ENCODE data around the gene RALGPS2. TPM values are rescaled to one million over a fixed set of nuclear protein-coding genes. Genes with fewer than 3 reads are reported as not detected.

The RALGPS2 gene
- total RNA-seq, 5 donors from 2014 or later (not counting 1 experiment from before 2014, with no cell fraction given), result 11.2 to 17.5 (median 12.4) TPM

- Histone ChIP-seq H3K27me3 (replicated peaks in 1 of 2; ENCODE audit: control insufficient read depth in 2 of 2, extremely low read depth in 1 of 2, insufficient read depth in 2 of 2, low read length in 1 of 2) (peaks cover 0 to 2% of the 10 kb centered on the region in 2 experiments), H3K4me3 (ENCODE audit: control insufficient read depth in 1 of 2, extremely low read depth in 1 of 2, low read length in 1 of 2) (no peak overlapping the region), H3K27ac (ENCODE audit: low read length) (no peak overlapping the region), H3K9me3 (no peaks in the 10 kb centered on the region), H3K4me1 (ENCODE audit: control insufficient read depth in 1 of 2, extremely low read depth in 1 of 2, insufficient read depth in 2 of 2, low read length in 2 of 2) (no peaks in the 10 kb centered on the region), H3K36me3 (ENCODE audit: control insufficient read depth in 2 of 2, extremely low read depth in 1 of 2, insufficient read depth in 1 of 2, low read length in 1 of 2) (no peaks in the 10 kb centered on the region)
- H3K27ac Mint-ChIP-seq, result no peak overlapping the region
- peaks cover 2 to 4% of the 10 kb centered on the region in 2 donors for H3K27me3 Mint-ChIP-seq
- ATAC-seq (replicated peaks in 1 of 4), result no peak
- no peaks in the 10 kb centered on the region for H3K36me3 Mint-ChIP-seq
- no peaks in the 10 kb centered on the region for H3K4me1 Mint-ChIP-seq
- CTCF ChIA-PET, result interaction anchor here in 1 of 2 donors (0.8 kb wide), 1 partner anchor 112 kb away, joined by 6 read pairs; no protein-coding TSS in a partner anchor
- H3K9me3 Mint-ChIP-seq, result no peaks in the 10 kb centered on the region
- DNase-seq, result no peak
- POLR2A ChIA-PET, result no interaction called here
- WGBS (ENCODE audit: insufficient coverage), result 60% methylated on average over 1 of the region's 1 CpG
- H3K4me3 Mint-ChIP-seq, result no peak overlapping the region
These were observed 40.5 kb upstream of the RALGPS2 start for GRCh38 chr1:178684542-178685000.

- WGBS (ENCODE audit: insufficient coverage), result no CpG with 5 or more reads among the region's 1 CpG
- ATAC-seq (replicated peaks in 1 of 4) (no peak), DNase-seq (no peak)
- H3K4me1 Mint-ChIP-seq, result no peaks in the 10 kb centered on the region
- Histone ChIP-seq H3K9me3 (no peaks in the 10 kb centered on the region), H3K27me3 (replicated peaks in 1 of 2; ENCODE audit: control insufficient read depth in 2 of 2, extremely low read depth in 1 of 2, insufficient read depth in 2 of 2, low read length in 1 of 2) (peaks cover 0 to 2% of the 10 kb centered on the region in 2 experiments), H3K27ac (ENCODE audit: low read length) (no peak overlapping the region), H3K4me1 (ENCODE audit: control insufficient read depth in 1 of 2, extremely low read depth in 1 of 2, insufficient read depth in 2 of 2, low read length in 2 of 2) (no peaks in the 10 kb centered on the region), H3K4me3 (ENCODE audit: control insufficient read depth in 1 of 2, extremely low read depth in 1 of 2, low read length in 1 of 2) (no peak overlapping the region), H3K36me3 (ENCODE audit: control insufficient read depth in 2 of 2, extremely low read depth in 1 of 2, insufficient read depth in 1 of 2, low read length in 1 of 2) (no peaks in the 10 kb centered on the region)
- CTCF ChIA-PET, result interaction anchor here in 1 of 2 donors (0.7 kb wide), 1 partner anchor 13 kb away, joined by 7 read pairs; no protein-coding TSS in a partner anchor
- POLR2A ChIA-PET, result no interaction called here
- no peaks in the 10 kb centered on the region for H3K9me3 Mint-ChIP-seq
- H3K36me3 Mint-ChIP-seq, result no peaks in the 10 kb centered on the region
- no peak overlapping the region for H3K27ac Mint-ChIP-seq
- peaks cover under 1 to 2% of the 10 kb centered on the region in 2 donors for H3K27me3 Mint-ChIP-seq
- H3K4me3 Mint-ChIP-seq, result no peak overlapping the region
These were observed 38.6 kb upstream of the RALGPS2 start for GRCh38 chr1:178686407-178686806.

- Histone ChIP-seq H3K4me3 (ENCODE audit: control insufficient read depth in 1 of 2, extremely low read depth in 1 of 2, low read length in 1 of 2) (no peak overlapping the region), H3K27ac (ENCODE audit: low read length) (no peak overlapping the region), H3K27me3 (replicated peaks in 1 of 2; ENCODE audit: control insufficient read depth in 2 of 2, extremely low read depth in 1 of 2, insufficient read depth in 2 of 2, low read length in 1 of 2) (peaks cover 0 to 2% of the 10 kb centered on the region in 2 experiments), H3K36me3 (ENCODE audit: control insufficient read depth in 2 of 2, extremely low read depth in 1 of 2, insufficient read depth in 1 of 2, low read length in 1 of 2) (no peaks in the 10 kb centered on the region), H3K9me3 (no peaks in the 10 kb centered on the region), H3K4me1 (ENCODE audit: control insufficient read depth in 1 of 2, extremely low read depth in 1 of 2, insufficient read depth in 2 of 2, low read length in 2 of 2) (no peaks in the 10 kb centered on the region)
- Mint-ChIP-seq H3K36me3 (no peaks in the 10 kb centered on the region), H3K9me3 (no peaks in the 10 kb centered on the region), H3K4me1 (no peaks in the 10 kb centered on the region), H3K27me3 (peaks cover 0 to 2% of the 10 kb centered on the region in 2 donors), H3K27ac (no peak overlapping the region), H3K4me3 (no peak overlapping the region)
- ChIA-PET POLR2A (no interaction called here), CTCF (interaction anchor here in 1 of 2 donors (0.7 kb wide), 1 partner anchor 1825 kb away, joined by 4 read pairs; no protein-coding TSS in a partner anchor)
- WGBS (ENCODE audit: insufficient coverage), result 92% methylated on average over 2 of the region's 2 CpGs
- ATAC-seq (replicated peaks in 1 of 4), result no peak
- no peak for DNase-seq
These were observed 36.8 kb upstream of the RALGPS2 start for GRCh38 chr1:178688244-178688643.

- Histone ChIP-seq H3K27ac (ENCODE audit: low read length) (no peak overlapping the region), H3K9me3 (no peaks in the 10 kb centered on the region), H3K27me3 (replicated peaks in 1 of 2; ENCODE audit: control insufficient read depth in 2 of 2, extremely low read depth in 1 of 2, insufficient read depth in 2 of 2, low read length in 1 of 2) (no peaks in the 10 kb centered on the region), H3K4me3 (ENCODE audit: control insufficient read depth in 1 of 2, extremely low read depth in 1 of 2, low read length in 1 of 2) (no peak overlapping the region), H3K4me1 (ENCODE audit: control insufficient read depth in 1 of 2, extremely low read depth in 1 of 2, insufficient read depth in 2 of 2, low read length in 2 of 2) (no peaks in the 10 kb centered on the region), H3K36me3 (ENCODE audit: control insufficient read depth in 2 of 2, extremely low read depth in 1 of 2, insufficient read depth in 1 of 2, low read length in 1 of 2) (no peaks in the 10 kb centered on the region)
- ChIA-PET CTCF (no interaction called here), POLR2A (interaction anchor here in 1 of 2 donors (0.6 kb wide), 1 partner anchor 37 kb away, joined by 8 read pairs; no protein-coding TSS in a partner anchor)
- peaks cover 0 to 2% of the 10 kb centered on the region in 2 donors for H3K27me3 Mint-ChIP-seq
- no peak for DNase-seq
- 80% methylated on average over 2 of the region's 2 CpGs for WGBS (ENCODE audit: insufficient coverage)
- H3K4me1 Mint-ChIP-seq, result no peaks in the 10 kb centered on the region
- ATAC-seq (replicated peaks in 1 of 4), result no peak
- H3K9me3 Mint-ChIP-seq, result no peaks in the 10 kb centered on the region
- no peaks in the 10 kb centered on the region for H3K36me3 Mint-ChIP-seq
- no peak overlapping the region for H3K27ac Mint-ChIP-seq
- H3K4me3 Mint-ChIP-seq, result no peak overlapping the region
These were observed 35.3 kb upstream of the RALGPS2 start for GRCh38 chr1:178689769-178690168.

DNA sequence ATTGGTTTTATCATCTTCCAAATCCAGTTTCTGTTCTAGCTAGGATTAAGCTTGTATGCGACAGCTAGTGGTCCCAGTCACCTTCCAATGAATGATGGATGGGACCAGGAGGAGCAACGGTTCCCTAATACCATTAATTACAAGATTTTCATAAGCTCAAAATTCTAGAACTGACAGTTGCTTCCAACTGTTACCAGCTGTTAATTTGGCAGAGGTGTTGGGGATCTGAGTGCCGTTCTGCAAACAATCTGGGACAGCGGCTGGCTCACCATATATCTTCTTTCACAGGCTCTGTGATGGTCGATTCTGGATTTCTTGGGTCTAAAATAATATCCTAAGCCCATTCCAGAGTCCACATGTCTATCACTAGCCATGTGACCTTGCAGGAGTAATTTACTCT, 34.5 kb upstream of the RALGPS2 start:
- no peaks in the 10 kb centered on the region for H3K36me3 ChIP-seq (ENCODE audit: control insufficient read depth in 2 of 2, extremely low read depth in 1 of 2, insufficient read depth in 1 of 2, low read length in 1 of 2)
- no peaks in the 10 kb centered on the region for H3K9me3 ChIP-seq
- H3K27me3 ChIP-seq (replicated peaks in 1 of 2; ENCODE audit: control insufficient read depth in 2 of 2, extremely low read depth in 1 of 2, insufficient read depth in 2 of 2, low read length in 1 of 2), result no peaks in the 10 kb centered on the region
- H3K4me3 ChIP-seq (ENCODE audit: control insufficient read depth in 1 of 2, extremely low read depth in 1 of 2, low read length in 1 of 2), result no peak overlapping the region
- no peak overlapping the region for H3K4me3 Mint-ChIP-seq
- ChIA-PET CTCF (no interaction called here), POLR2A (no interaction called here)
- H3K4me1 ChIP-seq (ENCODE audit: control insufficient read depth in 1 of 2, extremely low read depth in 1 of 2, insufficient read depth in 2 of 2, low read length in 2 of 2), result no peaks in the 10 kb centered on the region
- peaks cover 0 to 2% of the 10 kb centered on the region in 2 donors for H3K27me3 Mint-ChIP-seq
- H3K4me1 Mint-ChIP-seq, result no peaks in the 10 kb centered on the region
- no peak overlapping the region for H3K27ac ChIP-seq (ENCODE audit: low read length)
- H3K27ac Mint-ChIP-seq, result no peak overlapping the region
- no peak for ATAC-seq (replicated peaks in 1 of 4)
- H3K36me3 Mint-ChIP-seq, result no peaks in the 10 kb centered on the region
- DNase-seq, result no peak
- no peaks in the 10 kb centered on the region for H3K9me3 Mint-ChIP-seq
- WGBS (ENCODE audit: insufficient coverage), result no CpG with 5 or more reads among the region's 5 CpGs

DNA sequence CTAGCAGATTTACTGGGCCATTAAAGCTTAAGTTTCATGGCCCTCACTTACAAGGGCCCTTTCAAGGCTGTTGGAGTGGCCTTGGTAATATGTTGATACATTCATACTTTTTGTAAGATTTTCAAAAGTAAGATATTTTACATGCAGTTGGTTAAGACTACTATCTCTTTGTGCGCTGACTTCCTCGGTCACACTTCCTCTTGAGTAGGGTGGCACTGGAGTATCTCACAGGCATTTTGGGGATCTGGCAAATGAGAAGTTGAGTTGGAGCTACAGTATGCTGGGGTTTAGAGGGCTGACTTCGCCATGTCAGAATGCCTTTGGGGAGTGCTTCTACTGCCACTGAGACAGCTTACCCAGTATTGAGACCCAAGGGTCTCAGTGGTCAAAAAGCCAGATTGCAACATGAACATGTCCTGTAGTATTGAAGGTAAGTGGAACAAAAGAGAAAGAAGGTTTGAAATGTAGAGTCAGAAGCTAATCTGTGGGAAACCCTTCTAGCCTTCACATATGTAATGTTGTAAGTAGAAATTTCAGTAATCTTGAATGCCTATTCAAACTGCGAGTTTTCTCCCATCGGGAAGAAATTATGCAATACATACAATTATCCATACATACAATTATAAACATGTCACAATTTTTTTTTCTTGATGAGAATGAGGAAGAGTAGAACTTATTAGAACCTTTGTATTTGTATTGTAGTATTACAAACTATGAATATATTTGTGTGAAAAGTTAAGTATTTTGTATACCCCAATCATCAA, 32.3 kb upstream of the RALGPS2 start:
- POLR2A ChIA-PET, result no interaction called here
- Mint-ChIP-seq H3K4me3 (no peak overlapping the region), H3K36me3 (no peaks in the 10 kb centered on the region), H3K27me3 (no peaks in the 10 kb centered on the region), H3K27ac (no peak overlapping the region), H3K9me3 (no peaks in the 10 kb centered on the region), H3K4me1 (no peaks in the 10 kb centered on the region)
- no peak overlapping the region for H3K4me3 ChIP-seq (ENCODE audit: control insufficient read depth in 1 of 2, extremely low read depth in 1 of 2, low read length in 1 of 2)
- no peaks in the 10 kb centered on the region for H3K27me3 ChIP-seq (replicated peaks in 1 of 2; ENCODE audit: control insufficient read depth in 2 of 2, extremely low read depth in 1 of 2, insufficient read depth in 2 of 2, low read length in 1 of 2)
- H3K27ac ChIP-seq (ENCODE audit: low read length), result no peak overlapping the region
- H3K9me3 ChIP-seq, result no peaks in the 10 kb centered on the region
- no peaks in the 10 kb centered on the region for H3K4me1 ChIP-seq (ENCODE audit: control insufficient read depth in 1 of 2, extremely low read depth in 1 of 2, insufficient read depth in 2 of 2, low read length in 2 of 2)
- DNase-seq, result no peak
- WGBS (ENCODE audit: insufficient coverage), result 97% methylated on average over 3 of the region's 5 CpGs
- no peaks in the 10 kb centered on the region for H3K36me3 ChIP-seq (ENCODE audit: control insufficient read depth in 2 of 2, extremely low read depth in 1 of 2, insufficient read depth in 1 of 2, low read length in 1 of 2)
- no peak for ATAC-seq (replicated peaks in 1 of 4)
- CTCF ChIA-PET, result interaction anchor here in 1 of 2 donors (0.7 kb wide), 1 partner anchor 25 kb away, joined by 3 read pairs; no protein-coding TSS in a partner anchor

All from T-cell (primary cell).